ENCODE results near the gene SLC12A3.

Gene SLC12A3, protein sequence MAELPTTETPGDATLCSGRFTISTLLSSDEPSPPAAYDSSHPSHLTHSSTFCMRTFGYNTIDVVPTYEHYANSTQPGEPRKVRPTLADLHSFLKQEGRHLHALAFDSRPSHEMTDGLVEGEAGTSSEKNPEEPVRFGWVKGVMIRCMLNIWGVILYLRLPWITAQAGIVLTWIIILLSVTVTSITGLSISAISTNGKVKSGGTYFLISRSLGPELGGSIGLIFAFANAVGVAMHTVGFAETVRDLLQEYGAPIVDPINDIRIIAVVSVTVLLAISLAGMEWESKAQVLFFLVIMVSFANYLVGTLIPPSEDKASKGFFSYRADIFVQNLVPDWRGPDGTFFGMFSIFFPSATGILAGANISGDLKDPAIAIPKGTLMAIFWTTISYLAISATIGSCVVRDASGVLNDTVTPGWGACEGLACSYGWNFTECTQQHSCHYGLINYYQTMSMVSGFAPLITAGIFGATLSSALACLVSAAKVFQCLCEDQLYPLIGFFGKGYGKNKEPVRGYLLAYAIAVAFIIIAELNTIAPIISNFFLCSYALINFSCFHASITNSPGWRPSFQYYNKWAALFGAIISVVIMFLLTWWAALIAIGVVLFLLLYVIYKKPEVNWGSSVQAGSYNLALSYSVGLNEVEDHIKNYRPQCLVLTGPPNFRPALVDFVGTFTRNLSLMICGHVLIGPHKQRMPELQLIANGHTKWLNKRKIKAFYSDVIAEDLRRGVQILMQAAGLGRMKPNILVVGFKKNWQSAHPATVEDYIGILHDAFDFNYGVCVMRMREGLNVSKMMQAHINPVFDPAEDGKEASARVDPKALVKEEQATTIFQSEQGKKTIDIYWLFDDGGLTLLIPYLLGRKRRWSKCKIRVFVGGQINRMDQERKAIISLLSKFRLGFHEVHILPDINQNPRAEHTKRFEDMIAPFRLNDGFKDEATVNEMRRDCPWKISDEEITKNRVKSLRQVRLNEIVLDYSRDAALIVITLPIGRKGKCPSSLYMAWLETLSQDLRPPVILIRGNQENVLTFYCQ

DNA sequence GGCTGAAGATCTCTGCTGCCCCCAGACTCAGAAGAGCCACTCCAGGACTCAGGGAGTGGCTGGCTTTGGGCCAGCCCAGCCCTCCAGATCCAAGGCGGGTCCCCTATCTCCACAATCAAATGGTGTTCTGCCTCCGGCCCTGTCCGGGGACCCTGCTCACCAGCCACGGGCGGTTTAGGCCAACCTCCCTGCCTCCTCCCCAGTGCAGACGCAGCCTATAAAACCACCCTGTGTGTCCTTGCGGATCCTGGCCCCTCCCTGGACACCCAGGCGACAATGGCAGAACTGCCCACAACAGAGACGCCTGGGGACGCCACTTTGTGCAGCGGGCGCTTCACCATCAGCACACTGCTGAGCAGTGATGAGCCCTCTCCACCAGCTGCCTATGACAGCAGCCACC lies at the start of gene SLC12A3:
Gene SLC12A3 (plus strand): TSS at position 248 of the 400 bp plus-strand sequence. CDS start 29 bp downstream, at position 277.
- TF ChIP-seq, protein P1, sequence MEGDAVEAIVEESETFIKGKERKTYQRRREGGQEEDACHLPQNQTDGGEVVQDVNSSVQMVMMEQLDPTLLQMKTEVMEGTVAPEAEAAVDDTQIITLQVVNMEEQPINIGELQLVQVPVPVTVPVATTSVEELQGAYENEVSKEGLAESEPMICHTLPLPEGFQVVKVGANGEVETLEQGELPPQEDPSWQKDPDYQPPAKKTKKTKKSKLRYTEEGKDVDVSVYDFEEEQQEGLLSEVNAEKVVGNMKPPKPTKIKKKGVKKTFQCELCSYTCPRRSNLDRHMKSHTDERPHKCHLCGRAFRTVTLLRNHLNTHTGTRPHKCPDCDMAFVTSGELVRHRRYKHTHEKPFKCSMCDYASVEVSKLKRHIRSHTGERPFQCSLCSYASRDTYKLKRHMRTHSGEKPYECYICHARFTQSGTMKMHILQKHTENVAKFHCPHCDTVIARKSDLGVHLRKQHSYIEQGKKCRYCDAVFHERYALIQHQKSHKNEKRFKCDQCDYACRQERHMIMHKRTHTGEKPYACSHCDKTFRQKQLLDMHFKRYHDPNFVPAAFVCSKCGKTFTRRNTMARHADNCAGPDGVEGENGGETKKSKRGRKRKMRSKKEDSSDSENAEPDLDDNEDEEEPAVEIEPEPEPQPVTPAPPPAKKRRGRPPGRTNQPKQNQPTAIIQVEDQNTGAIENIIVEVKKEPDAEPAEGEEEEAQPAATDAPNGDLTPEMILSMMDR (IDR thresholded peaks at IDR 0.05; ENCODE audit: control insufficient read depth, insufficient read depth, low read depth, low read length, missing control alignments), result no peak
- H3K4me3 ChIP-seq (ENCODE audit: control insufficient read depth, low read depth, low read length), result no peak within 1 kb of the TSS
- no peak for DNase-seq (ENCODE audit: low read depth)

DNA sequence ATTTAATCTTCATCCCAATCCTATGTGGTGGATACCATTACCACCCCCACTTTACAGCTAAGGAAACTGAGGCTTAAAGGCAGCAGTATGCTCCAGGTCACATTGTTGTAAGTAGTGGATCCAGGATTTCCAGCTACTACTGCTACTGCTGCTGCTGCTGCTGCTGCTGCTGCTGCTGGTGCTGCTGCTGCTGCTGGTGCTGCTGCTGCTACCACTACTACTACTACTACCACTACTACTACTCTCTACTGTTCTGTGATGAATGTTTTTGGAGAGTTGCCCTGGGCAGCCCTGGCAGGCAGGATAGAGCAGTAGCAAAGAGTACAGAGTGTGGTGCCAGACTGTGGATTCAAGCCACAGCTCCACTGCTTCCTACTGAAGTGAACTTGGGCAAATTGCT lies 49.3 kb upstream of the SLC12A3 start:
- TF ChIP-seq, protein P1 (IDR thresholded peaks at IDR 0.05; ENCODE audit: control insufficient read depth, insufficient read depth, low read depth, low read length, missing control alignments), result no peak
- DNase-seq (ENCODE audit: low read depth), result no peak
- H3K4me3 ChIP-seq (ENCODE audit: control insufficient read depth, low read depth, low read length), result no peak overlapping the region

DNA sequence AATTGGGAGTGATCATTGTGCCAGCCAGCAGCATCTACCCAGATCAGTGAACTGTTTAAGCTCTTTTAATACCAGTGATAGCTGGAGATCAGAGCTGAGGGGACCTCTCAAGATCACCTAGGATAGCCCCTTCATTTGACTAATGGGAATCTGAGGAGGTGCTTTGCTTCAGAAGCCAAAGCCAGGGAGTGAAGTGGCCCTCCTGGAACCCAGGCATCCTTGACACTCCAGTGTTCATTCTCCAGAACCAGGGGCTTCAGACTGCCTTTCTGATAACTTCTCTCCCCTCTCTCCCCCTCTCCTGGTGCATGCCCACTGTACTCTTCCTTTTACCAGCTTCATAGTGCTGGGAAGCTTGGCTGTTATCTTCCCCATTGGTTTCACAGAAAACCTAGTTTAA lies 48.0 kb upstream of the SLC12A3 start:
- DNase-seq (ENCODE audit: low read depth), result no peak
- TF ChIP-seq, protein P1 (IDR thresholded peaks at IDR 0.05; ENCODE audit: control insufficient read depth, insufficient read depth, low read depth, low read length, missing control alignments), result no peak
- no peak overlapping the region for H3K4me3 ChIP-seq (ENCODE audit: control insufficient read depth, low read depth, low read length)

DNA sequence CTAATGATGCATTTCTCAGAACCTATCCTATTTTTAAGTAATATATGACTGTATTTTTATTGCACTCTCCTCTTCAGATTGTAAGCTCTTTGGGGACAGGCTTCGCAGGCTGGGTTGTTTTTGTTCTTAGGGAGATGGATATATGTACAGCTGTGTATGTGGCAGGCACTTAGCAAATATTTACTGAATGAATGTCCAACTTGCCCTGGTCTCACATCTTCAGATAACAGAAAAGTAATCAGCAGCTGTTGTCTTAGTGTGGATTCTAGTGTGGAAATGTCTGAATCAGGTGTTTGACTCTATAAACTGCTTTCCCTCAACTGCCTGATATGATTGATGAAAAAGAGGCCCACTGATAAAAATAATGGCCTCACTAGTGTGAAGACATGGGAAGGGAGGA lies 47.1 kb upstream of the SLC12A3 start:
- TF ChIP-seq, protein P1 (IDR thresholded peaks at IDR 0.05; ENCODE audit: control insufficient read depth, insufficient read depth, low read depth, low read length, missing control alignments), result no peak

DNA sequence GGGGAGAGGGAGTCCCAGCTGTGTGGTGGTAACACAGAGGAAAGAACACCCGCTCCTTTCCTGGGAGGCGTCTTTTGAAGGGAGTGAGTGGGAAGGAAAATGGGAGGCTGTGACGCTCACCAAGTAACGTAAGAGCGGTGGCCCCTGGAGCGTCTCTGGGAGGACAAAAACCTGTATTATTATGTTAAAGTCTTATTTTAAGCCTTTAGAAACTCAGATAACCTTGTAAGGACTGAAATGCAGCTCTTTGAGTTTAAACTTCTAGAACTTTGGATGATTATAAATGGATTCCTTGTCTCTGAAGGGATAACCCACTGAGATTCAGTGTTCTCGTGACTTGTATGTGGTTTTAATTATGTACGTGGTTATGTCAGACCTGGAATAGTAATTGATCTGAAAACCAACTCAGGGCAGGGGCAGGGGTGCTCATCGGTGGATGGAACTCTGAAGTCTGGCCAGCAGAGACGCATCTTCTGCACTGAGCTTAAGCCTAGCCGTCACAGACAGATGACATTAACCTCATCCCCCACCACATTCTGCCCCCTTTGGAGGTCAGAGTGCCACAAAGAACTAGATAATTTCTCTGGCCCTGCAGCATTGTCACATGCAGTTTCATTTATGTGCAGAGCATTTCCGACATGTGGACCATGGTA lies 41.8 kb upstream of the SLC12A3 start:
- H3K4me3 ChIP-seq (ENCODE audit: control insufficient read depth, low read depth, low read length), result no peak overlapping the region
- TF ChIP-seq, protein P1 (IDR thresholded peaks at IDR 0.05; ENCODE audit: control insufficient read depth, insufficient read depth, low read depth, low read length, missing control alignments), result no peak
- no peak for DNase-seq (ENCODE audit: low read depth)

More for the DNA sequence above, 47.1 kb upstream of the SLC12A3 start:
- no peak overlapping the region for H3K4me3 ChIP-seq (ENCODE audit: control insufficient read depth, low read depth, low read length)
- no peak for DNase-seq (ENCODE audit: low read depth)

DNA sequence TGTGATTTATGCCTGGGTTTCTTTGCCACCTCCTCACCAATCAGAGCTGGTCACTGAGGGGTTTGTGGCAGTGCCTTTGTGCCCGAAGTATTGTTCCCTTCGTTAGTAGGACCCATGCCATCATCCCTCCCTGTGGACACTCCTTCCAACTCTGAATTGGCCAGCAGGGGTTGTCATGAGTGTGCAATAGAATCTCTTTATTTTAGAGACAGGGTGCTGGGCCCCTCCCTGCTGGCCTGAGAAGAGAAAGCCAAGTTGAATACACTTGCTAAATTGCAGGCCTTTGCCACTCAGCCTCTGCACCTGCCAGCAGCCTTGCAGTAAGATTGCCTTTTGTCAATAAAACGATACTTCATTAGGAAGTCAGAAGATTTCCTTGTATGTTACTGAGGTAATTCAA lies 40.7 kb upstream of the SLC12A3 start:
- H3K4me3 ChIP-seq (ENCODE audit: control insufficient read depth, low read depth, low read length), result no peak overlapping the region
- TF ChIP-seq, protein P1 (IDR thresholded peaks at IDR 0.05; ENCODE audit: control insufficient read depth, insufficient read depth, low read depth, low read length, missing control alignments), result peak; percentile 43
- DNase-seq (ENCODE audit: low read depth), result no peak
